ENCODE data around the gene SYTL1.

The SYTL1 gene

GRCh38 chr1:27388337-27389005 is 46.6 kb downstream of the SYTL1 start:
- DNase-seq, result no peak

- DNase-seq, result peak; percentile 21 to 26
Measured at GRCh38 chr1:27391511-27392095, 49.8 kb downstream of the SYTL1 start.

- DNase-seq, result peak; percentile 63 to 74
Measured at GRCh38 chr1:27392096-27392777, 50.4 kb downstream of the SYTL1 start, which contains the start of gene GPR3. TSS of gene GPR3 (plus strand) at chr1:27392622. CDS start at chr1:27393799, 1,177 bp downstream.

GRCh38 chr1:27392778-27393635 is 51.2 kb downstream of the SYTL1 start:
- no peak for DNase-seq

- no peak for DNase-seq
Measured at GRCh38 chr1:27393641-27394281, 51.9 kb downstream of the SYTL1 start.

GRCh38 chr1:27394282-27394658 is 52.4 kb downstream of the SYTL1 start:
- no peak for DNase-seq

- DNase-seq, result no peak
Measured at GRCh38 chr1:27394925-27395324, 53.1 kb downstream of the SYTL1 start.

- DNase-seq, result peak; percentile 35 to 46
Measured at GRCh38 chr1:27395441-27396195, 53.8 kb downstream of the SYTL1 start.

GRCh38 chr1:27397110-27397509 is 55.3 kb downstream of the SYTL1 start:
- no peak for DNase-seq

- no peak for DNase-seq
Measured at GRCh38 chr1:27397749-27398148, 55.9 kb downstream of the SYTL1 start.

GRCh38 chr1:27398405-27399149 is 56.8 kb downstream of the SYTL1 start:
- no peak for DNase-seq

- no peak for DNase-seq
Measured at GRCh38 chr1:27399251-27400025, 57.6 kb downstream of the SYTL1 start.

- no peak for DNase-seq
Measured at GRCh38 chr1:27400082-27400962, 58.5 kb downstream of the SYTL1 start.

GRCh38 chr1:27400963-27401341 is 59.1 kb downstream of the SYTL1 start:
- no peak for DNase-seq

- peak; percentile 46 to 65 for DNase-seq
Measured at GRCh38 chr1:27402349-27402754, 60.5 kb downstream of the SYTL1 start.

GRCh38 chr1:27403065-27403726 is 61.4 kb downstream of the SYTL1 start:
- DNase-seq, result peak in 1 of 2 donors; percentile 27
